NCI-H345 treated with DMSO at 0.1 percent for 48 hours (cell line): ENCODE measurements around the gene MEI1.

Source experiments
- DNase-seq: peaks from one replicate; lab custom pipeline; 2025; ENCODE audit not compliant: unreplicated experiment; lab: John Stamatoyannopoulos, UW

MEI1 gene

DNA sequence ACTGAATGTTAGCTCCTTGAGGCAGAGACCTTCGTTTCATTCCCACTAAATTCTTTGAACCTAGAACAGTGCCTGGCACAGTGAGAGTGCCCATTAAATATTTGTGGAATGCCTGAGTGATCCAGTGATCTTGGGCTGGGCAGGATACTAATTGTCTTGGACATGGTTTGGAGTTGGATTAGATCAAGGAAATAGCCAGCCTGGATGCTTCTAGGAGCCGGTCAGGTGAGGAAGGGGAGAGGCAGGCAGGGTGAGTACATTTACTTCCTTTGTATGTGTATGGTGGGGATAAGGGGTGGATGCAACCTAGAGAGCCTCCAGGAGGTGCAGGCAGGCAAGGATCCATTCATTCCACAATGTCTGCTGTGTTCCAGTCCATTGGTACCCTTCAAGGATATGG, 137.2 kb downstream of the MEI1 start:
- DNase-seq: no peak

DNA sequence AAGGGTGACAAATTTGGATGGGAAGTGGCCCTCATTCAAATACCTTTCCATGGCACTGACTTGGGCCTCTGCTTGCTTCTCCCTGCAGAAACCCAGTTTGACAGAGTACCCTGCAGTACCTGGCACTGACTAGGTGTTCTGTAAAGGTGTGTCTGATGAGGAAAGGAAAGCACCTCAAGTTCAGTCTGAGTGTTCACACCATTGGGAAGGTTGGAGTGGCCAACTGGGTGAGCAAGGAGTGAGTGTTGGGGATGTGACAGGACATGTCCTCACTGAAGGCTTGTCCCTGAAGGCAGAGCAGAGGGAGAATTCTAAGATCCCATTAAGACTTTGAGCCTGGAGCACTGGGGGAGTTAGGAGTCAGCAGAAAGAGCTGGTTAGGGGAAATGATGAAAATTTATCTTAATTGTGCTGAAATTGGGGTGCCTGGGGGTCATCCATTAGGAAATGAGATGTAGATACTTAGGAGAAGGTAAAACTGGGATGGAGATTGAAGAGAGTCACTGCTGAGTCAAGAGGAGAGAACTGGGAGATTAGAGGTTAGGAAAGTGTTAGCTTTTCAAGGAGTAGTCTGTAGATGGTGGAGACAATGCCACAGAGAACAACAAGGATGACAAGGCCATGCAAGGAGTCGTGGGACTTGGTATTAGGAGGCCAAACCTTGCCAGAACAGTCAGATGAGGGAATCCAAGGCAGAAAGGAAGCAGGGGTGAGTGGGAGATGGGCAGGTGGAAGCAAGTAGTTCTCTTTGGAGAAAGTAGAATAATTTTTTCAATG, 139.7 kb downstream of the MEI1 start:
- DNase-seq: no peak

DNA sequence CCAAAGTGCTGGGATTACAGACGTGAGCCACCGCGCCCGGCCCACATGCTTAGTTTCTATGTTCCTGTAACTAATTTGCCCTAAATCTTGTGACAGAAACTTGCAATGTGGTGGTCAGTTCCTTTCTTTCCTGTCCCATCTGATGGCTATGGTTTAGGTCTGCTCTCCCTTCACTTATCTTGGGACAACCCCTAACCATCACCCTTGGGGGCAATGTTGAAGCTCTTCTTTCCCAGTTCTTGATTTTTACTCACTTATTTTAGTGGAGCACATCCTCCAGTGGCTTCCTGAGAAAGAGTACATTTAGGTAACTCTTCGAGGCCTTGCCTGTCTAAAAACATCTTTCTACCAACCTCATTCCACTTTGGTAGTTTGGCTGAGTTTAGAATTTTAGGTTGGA, 140.9 kb downstream of the MEI1 start:
- DNase-seq: no peak

DNA sequence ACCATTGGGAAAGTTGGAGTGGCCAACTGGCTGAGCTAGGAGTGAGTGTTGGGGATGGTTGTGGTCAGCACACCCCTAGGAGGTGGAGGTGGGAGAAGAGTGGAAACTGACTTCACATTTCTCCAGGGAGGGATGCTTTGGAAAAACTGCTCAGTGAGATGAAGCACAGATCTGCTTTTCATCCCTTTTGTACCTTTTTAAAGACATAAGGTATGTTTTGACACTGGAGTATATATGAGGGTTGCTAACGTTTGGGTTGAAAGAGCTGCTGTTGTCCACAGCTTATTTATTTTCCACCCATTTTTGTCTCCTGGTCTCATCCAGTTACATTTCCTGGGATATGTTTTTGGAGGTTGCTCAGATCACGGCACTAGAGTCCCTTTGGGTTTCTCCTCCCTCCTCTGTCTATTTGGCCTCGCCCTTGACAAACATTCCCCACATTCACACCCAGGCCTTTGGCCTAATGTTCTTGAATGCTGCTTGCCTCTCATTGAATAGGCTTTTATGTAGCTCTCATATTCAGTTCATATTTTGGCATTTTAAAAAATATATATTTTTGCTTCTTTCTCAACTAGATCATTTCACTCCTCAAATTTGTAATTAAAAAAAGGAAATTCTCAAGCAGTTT, 141.9 kb downstream of the MEI1 start:
- no peak for DNase-seq

DNA sequence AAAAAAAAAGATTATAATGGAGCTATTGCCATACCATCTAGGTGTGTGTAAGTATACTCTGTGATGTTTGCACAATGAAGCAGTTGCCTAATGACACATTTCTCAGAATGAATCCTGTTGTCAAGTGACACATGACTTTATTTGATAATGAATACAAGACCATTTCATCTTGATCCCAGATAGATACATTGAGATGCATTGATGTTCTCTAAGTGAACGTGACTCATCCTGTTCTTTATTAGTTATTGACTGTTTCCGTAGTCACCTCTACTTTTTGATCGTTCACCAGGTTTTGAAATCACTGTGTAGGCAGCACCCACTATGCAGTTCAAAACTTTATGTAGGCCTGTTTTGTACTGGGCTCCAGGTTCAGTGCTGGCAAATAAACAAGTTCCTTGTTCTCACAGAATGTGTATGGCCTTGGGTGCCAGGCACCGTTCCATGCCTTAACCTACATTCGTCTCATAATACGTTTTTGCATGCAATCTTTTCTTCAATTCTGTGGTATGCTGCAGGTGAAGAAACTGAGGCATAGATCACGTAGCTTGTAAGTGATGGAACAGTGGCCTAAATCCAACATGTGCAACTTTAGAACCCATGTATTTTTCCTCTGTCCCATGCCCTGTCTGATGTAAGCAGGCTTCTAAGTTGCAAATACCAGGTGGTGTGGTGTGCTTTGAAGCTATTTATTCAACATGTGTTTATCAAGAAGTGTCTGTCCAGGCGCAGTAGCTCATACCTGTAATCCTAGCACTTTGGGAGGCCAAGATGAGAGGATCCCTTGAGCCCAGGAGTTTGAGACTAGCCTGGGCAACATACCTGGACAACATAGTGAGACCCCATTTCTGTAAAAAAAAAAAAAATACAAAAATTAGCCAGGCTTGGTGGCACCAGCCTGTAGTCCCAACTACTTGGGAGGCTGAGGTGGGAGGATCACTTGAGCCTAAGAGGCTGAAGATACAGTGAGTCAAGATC, 144.0 kb downstream of the MEI1 start:
- DNase-seq: no peak

DNA sequence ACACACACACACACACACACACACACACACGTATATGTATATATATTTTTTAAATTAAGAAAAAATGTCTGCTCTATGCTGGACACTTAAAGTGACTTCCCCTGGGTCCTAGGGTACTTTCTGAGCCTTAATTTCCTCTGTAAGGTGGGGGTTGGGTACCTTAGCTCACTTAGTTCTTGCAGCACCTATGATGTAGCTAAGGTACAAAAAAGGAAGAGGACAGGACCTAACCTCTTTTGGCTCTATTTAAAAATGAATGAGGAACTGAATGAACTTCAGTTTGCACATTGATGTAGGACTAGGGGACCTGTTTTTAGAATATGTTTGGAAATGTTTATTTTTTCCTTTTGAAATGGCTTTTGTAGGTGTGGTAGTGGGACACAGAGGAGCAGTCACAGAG, 144.7 kb downstream of the MEI1 start:
- DNase-seq: no peak

DNA sequence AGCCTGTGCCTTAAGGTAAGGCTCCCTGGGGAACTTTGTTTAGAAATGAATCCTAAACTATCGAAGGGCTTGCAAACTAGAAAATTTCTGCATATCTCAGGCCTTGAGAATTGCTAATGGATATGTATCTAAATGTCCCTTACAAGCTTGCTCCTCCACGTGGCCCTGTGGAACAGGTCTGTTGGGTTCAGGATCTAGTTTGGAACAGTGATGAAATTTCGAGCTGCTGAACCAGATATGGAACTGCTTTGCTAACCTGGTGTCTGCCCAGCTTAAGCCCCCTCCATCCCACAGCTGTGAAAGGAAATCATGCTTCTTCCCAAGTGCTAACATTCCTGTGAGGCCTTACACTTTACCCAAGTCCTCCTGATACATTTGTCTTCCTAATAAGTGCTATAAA, 145.2 kb downstream of the MEI1 start:
- DNase-seq: no peak

DNA sequence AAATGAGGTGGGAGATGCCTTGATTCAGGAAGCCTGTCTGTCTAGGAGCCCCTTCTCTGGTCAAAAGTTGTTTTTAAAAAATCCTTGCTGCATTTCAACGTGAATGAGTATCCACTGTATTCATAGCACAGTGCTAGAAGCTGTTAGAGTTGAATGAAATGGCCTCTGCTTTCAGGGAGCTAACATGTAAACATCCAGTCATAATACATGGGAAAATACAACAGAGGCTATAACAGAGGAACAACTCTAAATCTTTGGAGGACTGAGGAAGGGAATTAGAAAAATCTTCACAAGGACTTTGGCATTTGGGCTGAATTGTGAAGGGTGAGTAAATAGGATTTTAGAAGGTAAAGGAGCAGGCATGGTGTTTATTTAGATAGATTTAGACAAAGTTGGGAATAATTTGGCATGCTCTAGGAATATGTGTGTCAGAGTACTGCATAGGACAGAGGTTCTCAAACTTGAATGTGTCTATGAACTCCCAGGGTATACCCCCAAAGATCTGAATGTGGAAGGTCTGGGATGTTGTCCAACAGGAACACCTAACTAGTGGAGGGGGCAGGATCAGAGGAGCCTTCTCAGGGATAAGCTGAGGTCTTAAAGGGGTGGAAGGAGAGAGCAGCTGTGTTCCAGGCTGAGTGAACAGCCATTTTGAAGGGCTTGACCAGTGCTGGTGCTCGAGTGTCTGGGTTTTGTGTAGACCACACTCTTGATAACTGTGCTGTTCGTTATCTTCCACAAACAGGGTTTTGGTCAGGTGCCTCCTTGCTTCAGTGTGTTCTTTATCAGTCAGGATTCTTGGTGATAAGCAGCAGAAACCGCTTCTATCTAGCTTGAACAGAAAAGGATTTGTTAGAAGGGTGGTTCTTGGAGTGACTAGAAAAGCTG, 146.3 kb downstream of the MEI1 start:
- no peak for DNase-seq

DNA sequence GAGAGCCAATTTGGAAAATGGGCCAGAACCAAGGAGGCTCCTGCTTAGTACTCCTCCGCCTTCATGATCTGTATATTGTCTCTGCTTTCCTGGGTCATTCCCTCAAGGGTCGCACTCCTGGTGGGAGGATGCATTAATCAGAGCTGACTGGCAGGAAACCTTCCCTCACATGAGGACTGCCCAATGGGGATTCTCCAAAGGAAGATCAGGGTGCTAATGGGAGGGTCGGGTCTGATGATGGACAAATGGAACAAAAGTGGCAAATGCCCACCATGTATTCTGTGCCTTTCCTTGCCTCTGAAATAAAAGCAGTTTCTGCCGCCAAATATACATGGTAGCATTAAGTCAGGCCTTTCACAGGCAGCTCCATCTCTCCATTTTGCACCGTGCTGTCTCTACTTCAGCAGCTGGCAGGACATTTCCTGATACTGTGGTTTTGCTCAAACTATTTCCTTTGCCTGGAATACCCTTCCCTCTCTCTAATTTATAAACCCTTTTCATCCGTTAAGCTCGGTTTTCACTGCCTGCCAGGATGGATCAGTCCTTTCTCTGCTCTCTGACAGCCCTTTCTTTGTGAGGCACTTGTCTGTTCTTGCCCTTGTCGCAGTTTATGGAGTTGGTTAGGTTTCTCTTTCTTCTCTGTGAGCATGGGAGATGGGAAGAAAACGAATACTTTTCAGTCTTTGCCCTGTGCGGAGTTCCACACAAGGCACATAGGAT, 147.1 kb downstream of the MEI1 start:
- no peak for DNase-seq

DNA sequence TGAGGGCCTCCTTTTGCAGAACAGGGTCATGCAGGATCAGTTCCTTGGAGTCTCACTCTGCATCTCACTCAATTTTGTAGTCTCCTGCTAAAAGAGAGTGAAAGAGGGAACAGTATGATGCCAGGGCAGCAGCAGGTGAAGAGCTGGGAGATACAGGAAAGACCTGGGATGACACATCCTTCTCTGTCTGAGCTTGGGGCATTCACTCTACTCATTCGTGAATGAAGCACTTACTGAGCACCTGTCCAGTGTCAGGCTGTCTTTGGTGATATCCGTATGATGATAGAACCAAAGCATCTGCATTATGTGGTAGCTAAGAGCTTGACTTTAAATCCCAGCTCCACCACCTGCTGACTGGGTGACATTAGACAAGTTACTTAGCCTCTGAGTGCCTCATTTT, 148.0 kb downstream of the MEI1 start:
- DNase-seq: no peak

DNA sequence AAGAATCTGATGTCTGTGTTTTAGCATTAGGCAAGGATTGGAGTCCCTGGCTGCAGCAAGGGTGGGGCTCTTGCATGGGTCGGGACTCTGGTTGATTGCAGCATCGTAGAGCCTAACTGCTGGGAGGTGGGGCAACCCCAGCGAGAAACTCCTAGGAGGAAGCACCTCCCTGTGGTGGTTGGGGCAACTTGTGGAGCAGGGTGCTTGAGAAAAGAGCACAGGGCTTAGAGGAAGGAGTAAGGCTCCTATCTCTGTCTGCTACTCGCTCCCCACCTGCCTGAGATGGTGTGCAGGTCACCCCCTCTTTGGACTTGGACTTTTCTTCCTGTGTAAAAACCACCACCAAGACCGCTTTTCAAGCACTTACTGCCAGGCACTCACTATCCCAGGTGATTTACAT, 149.2 kb downstream of the MEI1 start:
- DNase-seq: no peak
